ENCODE results near the gene NHLRC2. TPM values are rescaled to one million over a fixed set of nuclear protein-coding genes. Genes with fewer than 3 reads are reported as not detected.
A peak's percentile ranks its signal among the peaks of the same experiment; 100 is the strongest.

NHLRC2 gene
- total RNA-seq, 1 experiment from 2014 or later: 56.3 TPM

GRCh38 chr10:113939212-113939860, 84.9 kb downstream of the NHLRC2 start:
- Histone ChIP-seq H3K79me2 (ENCODE audit: insufficient read depth, low read length) (no peaks in the 10 kb centered on the region), H3K9me3 (ENCODE audit: control insufficient read depth in 1 of 2, insufficient read depth in 1 of 2, low read depth in 1 of 2, low read length in 2 of 2) (no peaks in the 10 kb centered on the region), H3K9ac (ENCODE audit: low read length) (no peak overlapping the region), H3K36me3 (ENCODE audit: control insufficient read depth in 1 of 2, insufficient read depth in 2 of 2, low read length in 2 of 2) (no peaks in the 10 kb centered on the region), H3K4me3 (replicated peaks in 1 of 2; ENCODE audit: low read depth in 1 of 2, low read length in 2 of 2) (no peak overlapping the region), H3K27me3 (ENCODE audit: insufficient read depth, low read length) (no peaks in the 10 kb centered on the region), H3K27ac (ENCODE audit: low read depth, low read length) (no peak overlapping the region), H4K20me1 (ENCODE audit: insufficient read depth) (no peaks in the 10 kb centered on the region), H2AFZ (ENCODE audit: low read depth, low read length, poor library complexity, severe bottlenecking) (no peak overlapping the region), H3K4me1 (ENCODE audit: control insufficient read depth in 1 of 2, insufficient read depth in 2 of 2, low read length in 2 of 2) (peaks cover 0 to 3% of the 10 kb centered on the region in 2 experiments; a peak in 2 of 4 replicates), H3K9me2 (ENCODE audit: insufficient read depth) (no peaks in the 10 kb centered on the region), H3K4me2 (ENCODE audit: low read length) (no peak overlapping the region)
- RAD21 ChIA-PET (ENCODE audit: low non-redundant PET in 1 of 2, low total read pairs in 2 of 2, uncharacterized antibody in 2 of 2, unreplicated experiment in 2 of 2): no interaction called here
- intact Hi-C loops (cut with micrococcal nuclease): no loop called here
- no peak for TF ChIP-seq ELF1 (IDR thresholded peaks at IDR 0.05; ENCODE audit: borderline replicate concordance, low read depth)
- no peak for TF ChIP-seq ZFX (IDR thresholded peaks at IDR 0.05)
- 0 out of 2 replicates have a peak, but pooled peaks have one; percentile 27 for TF ChIP-seq CBX3 (IDR thresholded peaks at IDR 0.05; ENCODE audit: low read depth)
- no peak for TF ChIP-seq ZBTB33 (IDR thresholded peaks at IDR 0.05; ENCODE audit: extremely low read depth, insufficient replicate concordance, low read length)
- TF ChIP-seq EZH2 (IDR thresholded peaks at IDR 0.05): no peak
- TF ChIP-seq SRF (IDR thresholded peaks at IDR 0.05; ENCODE audit: low read depth): no peak
- no peak for TF ChIP-seq FOSL1 (IDR thresholded peaks at IDR 0.05; ENCODE audit: low read depth)
- TF ChIP-seq JUND (IDR thresholded peaks at IDR 0.05): no peak
- no peak for TF ChIP-seq CEBPB (IDR thresholded peaks at IDR 0.05; ENCODE audit: low read depth)
- TF ChIP-seq REST (IDR thresholded peaks at IDR 0.05; ENCODE audit: low read depth): no peak
- TF ChIP-seq ZNF274 (IDR thresholded peaks at IDR 0.05; ENCODE audit: low read depth, low read length): no peak
- TF ChIP-seq, protein P1, sequence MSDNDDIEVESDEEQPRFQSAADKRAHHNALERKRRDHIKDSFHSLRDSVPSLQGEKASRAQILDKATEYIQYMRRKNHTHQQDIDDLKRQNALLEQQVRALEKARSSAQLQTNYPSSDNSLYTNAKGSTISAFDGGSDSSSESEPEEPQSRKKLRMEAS (IDR thresholded peaks at IDR 0.05): no peak
- TF ChIP-seq ATF3 (IDR thresholded peaks at IDR 0.05): no peak
- no peak for TF ChIP-seq POLR2AphosphoS5 (IDR thresholded peaks at IDR 0.05; ENCODE audit: low read depth, low read length)
- TF ChIP-seq SP1 (IDR thresholded peaks at IDR 0.05; ENCODE audit: low read depth): no peak
- TF ChIP-seq, protein P2, sequence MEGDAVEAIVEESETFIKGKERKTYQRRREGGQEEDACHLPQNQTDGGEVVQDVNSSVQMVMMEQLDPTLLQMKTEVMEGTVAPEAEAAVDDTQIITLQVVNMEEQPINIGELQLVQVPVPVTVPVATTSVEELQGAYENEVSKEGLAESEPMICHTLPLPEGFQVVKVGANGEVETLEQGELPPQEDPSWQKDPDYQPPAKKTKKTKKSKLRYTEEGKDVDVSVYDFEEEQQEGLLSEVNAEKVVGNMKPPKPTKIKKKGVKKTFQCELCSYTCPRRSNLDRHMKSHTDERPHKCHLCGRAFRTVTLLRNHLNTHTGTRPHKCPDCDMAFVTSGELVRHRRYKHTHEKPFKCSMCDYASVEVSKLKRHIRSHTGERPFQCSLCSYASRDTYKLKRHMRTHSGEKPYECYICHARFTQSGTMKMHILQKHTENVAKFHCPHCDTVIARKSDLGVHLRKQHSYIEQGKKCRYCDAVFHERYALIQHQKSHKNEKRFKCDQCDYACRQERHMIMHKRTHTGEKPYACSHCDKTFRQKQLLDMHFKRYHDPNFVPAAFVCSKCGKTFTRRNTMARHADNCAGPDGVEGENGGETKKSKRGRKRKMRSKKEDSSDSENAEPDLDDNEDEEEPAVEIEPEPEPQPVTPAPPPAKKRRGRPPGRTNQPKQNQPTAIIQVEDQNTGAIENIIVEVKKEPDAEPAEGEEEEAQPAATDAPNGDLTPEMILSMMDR (IDR thresholded peaks at IDR 0.05 in 2 of 3, conservative IDR thresholded peaks at IDR 0.05 in 1 of 3; ENCODE audit: borderline replicate concordance in 1 of 3, insufficient read depth in 1 of 3, low read depth in 2 of 3, low read length in 2 of 3): peak in 1 of 3 experiments; percentile 15; a peak in 2 of 6 replicates
- peak; percentile 51 for TF ChIP-seq RAD21 (IDR thresholded peaks at IDR 0.05; ENCODE audit: low read depth)
- TF ChIP-seq SIN3A (IDR thresholded peaks at IDR 0.05; ENCODE audit: low read depth): no peak
- no peak for TF ChIP-seq EGR1 (IDR thresholded peaks at IDR 0.05; ENCODE audit: low read depth)
- no peak for TF ChIP-seq POLR2A (IDR thresholded peaks at IDR 0.05; ENCODE audit: borderline replicate concordance, extremely low read depth, insufficient read depth, insufficient read length)
- no TSS peak for BruUV-seq (replicated peaks)
- ATAC-seq: peak; percentile 32; the same call in 1 of the 2 replicates
- CTCF ChIA-PET: no interaction called here
- DNase-seq (ENCODE audit: low read depth, low spot score): no peak
- POLR2A ChIA-PET: no interaction called here

Data from HCT116 (cell line).